Stimulated activated CD4-positive, alpha-beta T cell treated with anti-CD3 and anti-CD28 coated beads, Interleukin-2, amount 100 ng/mL, for 4 hours (primary cell): ENCODE measurements around the gene TLR9.

Experiments
- DNase-seq: peaks from one replicate; pipeline ENCODE4 v3.0.0-alpha.2; 2020; ENCODE audit warnings: low read depth

TLR9 gene

GRCh38 chr3:52247409-52248164 is 22.1 kb upstream of the TLR9 start:
- DNase-seq = no peak

DNA sequence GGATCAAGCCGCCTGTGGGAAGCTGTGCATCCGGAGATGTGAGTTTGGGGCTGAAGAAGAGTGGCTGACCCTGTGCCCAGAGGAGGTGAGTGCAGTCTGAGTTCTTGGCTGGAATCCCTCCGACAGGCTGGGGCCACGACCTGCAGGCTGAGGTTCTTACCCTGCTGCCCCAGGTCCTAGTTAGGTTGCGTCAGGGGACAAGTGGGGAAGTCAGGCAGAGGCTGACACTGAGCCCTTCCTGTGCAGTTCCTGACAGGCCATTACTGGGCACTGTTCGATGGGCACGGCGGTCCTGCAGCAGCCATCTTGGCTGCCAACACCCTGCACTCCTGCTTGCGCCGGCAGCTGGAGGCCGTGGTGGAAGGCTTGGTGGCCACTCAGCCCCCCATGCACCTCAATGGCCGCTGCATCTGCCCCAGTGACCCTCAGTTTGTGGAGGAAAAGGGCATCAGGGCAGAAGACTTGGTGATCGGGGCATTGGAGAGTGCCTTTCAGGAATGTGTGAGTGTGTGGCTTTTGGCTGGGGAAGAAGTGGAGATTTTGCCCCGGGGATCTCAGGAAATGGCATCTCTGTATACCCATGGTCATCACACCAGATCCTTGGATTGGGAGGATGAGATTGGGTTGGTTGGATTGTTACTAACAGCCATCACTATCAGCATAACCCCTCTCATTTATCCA is 21.4 kb upstream of the TLR9 start:
- DNase-seq = no peak

- DNase-seq = no peak
Observed at GRCh38 chr3:52246264-52246620, 20.8 kb upstream of the TLR9 start.

DNA sequence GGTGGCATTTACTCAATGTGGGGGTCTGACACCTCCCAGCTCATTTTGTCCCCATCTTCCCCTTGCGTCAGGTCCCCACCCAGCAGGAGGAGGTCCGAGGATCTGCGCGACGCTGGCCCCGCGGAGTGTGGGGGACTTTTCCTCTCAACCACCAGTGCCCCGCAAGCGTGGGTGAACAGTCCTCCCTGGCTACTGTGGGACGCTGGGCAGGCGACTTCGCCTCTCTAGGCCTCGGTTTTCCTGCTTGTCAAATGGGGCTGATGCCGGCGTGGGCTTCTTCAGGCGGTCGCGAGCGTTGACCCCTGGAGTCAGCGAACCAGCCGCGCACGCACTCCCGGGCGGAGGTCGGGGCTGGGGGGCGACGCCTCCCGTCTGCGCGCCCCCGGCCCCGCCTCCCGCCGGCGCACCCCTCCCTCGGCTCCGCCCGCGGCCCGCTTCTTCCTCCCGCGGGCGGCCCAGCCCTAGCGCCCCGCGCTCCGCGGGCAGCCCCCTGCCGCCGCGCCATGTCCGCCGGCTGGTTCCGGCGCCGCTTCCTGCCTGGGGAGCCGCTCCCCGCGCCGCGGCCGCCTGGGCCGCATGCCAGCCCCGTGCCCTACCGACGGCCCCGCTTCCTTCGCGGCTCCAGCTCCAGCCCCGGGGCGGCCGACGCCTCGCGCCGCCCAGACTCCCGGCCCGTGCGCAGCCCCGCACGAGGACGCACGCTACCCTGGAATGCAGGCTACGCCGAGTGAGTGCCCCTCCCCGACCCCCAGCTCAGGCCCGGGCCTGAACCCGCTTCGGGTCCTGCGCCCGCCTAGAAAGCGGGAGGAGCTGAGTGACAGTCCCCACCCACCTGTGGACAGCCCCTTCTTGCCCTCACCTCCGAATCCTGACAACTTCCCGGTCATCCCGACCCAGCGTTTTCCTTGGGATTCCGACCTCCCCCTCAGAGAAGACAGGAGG is 20.1 kb upstream of the TLR9 start, which contains the start of gene PPM1M:
PPM1M (plus strand) TSS at position 438 of the 942 bp plus-strand sequence; CDS start at position 504, 66 bp downstream.
- peak; percentile 35 for DNase-seq

GRCh38 chr3:52243791-52244628 is 18.6 kb upstream of the TLR9 start:
- peak; percentile 37 for DNase-seq

DNA sequence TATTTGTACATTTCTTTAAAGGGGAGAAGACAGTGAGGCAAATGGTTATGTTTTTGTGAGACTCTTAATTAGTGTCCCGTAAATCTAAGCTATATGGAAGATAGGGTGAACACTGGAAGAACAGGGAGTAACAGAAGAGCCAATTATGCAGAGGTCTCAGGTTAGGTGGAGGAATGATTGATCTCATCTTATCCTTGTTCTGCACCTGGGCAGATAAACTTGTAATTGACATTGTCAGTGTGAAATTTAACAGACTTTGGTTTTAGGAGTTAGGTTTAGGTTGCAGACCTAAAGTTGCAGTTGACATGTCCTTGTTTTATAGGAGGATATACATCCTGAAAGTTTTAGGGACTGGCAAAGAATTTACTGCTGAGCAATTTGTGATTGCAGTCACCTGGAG is 16.6 kb upstream of the TLR9 start:
- no peak for DNase-seq

DNA sequence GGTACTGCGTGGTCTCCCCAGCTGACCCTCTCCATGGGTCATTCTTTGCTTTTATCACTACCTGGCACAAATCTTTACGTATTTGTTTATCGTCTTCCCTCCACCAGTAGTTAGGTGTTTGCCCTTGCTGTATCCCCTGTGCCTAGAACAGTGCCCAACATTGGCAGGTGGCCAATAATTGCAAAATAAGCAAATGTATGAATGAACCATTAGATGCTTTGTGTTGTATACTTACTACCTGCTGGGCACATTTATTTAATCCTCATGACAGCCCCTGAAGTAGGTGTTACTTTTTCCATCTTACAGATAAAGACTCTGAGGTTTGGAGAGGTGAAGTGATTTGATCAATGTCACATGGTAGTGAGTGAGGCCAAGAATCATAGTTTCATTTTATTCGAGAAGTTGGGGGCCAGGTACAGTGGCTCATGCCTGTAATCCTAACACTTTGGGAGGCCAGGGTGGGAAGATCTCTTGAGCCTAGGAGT is 15.5 kb upstream of the TLR9 start:
- DNase-seq = no peak

- peak; percentile 64 for DNase-seq
Observed at GRCh38 chr3:52240059-52240885, 14.8 kb upstream of the TLR9 start.

DNA sequence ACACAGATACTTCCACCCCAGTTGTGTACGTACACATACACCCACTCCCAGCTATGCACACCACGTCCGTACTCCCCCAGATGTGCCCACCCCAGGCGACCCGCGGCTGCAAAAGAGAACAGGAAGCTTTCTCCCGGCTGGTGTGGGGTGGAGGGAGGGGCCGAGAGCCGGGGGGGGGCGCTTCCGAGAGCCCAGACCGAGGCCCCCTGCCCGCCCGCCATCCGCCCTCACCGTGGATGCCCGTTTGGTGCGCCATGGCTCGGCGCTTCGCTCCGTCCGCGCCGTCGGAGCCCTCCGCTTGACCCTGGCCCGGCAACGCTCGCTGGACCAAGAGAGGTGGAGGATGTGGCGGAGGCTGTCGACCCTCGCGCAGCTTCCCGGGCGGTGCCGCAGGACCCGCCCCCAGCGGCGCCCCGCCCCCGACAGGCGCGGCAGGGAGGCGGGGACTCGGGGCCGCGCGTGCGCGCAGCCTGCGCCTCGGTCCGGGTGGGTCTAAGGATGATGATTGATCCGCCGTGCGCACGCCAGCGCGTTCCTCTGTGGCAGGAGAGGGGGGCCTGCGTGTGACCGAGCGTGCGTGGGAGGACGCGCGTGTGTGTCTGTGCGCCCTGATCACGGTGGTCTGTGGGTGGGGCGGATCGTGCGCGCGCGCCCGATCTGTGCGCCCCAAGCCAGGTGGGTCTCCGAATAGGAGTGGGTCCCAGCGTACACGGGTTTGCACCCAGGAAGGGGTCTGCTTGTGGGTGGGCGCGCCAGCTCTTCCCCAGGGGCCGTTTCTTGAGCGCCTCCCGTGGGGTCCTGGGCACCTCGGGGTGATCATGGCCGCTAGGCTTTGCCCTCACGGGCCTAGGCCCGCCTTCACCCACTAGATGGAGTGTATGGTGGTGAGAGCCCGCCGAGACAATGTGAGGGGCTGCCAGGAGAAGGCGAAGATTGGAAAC is 13.6 kb upstream of the TLR9 start, which contains the start of gene TWF2:
TWF2 (minus strand) TSS at position 398 of the 941 bp plus-strand sequence; CDS start at position 256, 142 bp downstream.
- DNase-seq = peak; percentile 89

- no peak for DNase-seq
Observed at GRCh38 chr3:52238193-52238760, 12.8 kb upstream of the TLR9 start.

GRCh38 chr3:52237657-52238172 is 12.3 kb upstream of the TLR9 start:
- no peak for DNase-seq

DNA sequence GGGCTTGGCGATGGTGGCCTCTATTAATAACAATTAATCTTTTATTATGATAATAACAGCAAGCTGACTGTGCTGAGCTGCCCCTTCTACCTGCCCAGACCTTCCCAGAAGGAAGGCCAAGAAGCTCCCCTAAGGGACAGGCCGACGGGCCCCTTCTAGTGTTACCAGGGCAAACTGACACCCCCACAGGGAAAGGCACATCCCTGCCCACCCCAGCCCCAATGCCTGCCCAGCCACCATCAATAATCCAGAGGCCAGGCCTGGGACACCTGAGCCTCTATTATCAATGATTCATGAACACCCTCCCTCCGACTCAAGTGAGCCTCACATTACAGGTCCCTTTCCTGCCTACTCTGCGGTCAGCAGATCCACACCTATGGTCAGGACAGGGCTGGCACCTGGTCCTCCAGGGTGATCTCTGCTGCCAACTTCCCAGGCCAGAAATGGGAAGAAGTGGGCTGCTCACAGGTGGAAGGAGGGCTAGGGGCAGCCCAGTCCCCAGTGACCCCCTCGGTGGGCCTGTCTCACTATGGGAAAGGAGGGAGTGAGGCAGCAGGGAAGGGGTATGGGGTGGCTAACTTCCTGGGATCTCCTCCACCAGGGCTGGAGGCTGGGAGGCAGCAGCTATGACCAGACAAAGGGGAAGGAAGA is 11.7 kb upstream of the TLR9 start:
- DNase-seq = no peak

DNA sequence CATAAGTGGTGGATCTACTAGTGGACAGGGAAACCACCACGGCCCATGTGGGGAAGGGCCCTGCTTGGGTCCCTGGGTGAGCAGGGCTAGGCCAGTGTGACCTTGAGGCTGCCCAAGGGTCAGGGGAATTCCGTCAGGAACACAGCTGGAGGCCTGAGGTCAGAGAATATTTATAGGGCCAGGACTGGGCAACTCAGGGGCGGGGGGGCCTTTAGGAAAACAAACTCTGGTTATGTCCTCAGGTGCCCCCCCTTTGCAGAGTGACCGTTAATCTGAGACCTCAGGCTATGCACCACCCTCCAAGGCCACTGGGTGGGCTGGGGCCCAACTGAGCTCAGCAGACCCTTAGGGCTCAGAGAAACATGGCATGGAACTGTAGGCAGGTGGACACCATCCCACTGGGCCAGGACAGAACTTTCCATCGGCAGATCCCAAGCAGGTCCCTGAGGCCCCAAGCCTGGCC is 11.0 kb upstream of the TLR9 start:
- no peak for DNase-seq

GRCh38 chr3:52234516-52235447 is 9.3 kb upstream of the TLR9 start:
- no peak for DNase-seq

DNA sequence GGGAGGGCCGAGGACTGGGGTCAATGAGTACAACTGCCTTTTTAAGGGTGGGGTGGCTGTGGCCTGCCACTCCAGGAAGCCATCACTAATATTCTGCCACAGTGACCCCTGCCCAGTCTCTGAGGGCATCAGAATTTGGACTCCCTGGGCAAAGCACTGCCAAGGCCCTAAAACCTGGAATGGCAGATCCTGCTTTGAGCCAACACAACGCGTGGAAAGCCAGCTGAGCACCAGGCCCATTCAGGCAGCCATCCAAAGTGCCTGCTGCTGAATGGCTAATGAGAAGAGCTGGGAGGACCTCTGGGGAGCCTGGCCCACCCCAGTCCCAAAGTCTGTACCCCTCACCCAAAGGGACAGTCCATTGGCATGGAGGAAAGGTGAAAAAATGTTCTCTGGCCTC is 8.5 kb upstream of the TLR9 start:
- DNase-seq = no peak

DNA sequence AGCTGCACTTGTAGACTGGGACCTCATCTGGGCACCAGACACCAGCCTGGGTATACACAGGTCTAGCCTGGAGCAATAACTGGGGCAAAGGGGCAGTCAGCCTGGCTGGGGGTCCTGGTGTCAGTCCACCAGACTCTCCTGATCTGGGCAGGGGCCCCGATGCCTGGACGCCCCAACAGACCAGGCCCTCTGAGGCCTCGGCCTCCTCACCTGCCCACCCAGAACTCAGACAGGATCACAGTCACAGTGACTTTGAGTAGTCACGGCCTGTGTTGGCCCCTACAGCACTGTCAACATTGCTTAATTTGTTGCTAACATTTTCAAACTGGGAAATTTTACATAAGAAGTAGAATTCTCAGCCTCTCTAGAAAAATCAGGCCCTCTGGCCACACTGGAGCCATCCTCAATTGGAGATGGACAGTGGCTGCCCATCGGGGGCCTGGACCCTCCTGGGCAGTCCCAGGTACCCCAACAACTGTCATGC is 7.7 kb upstream of the TLR9 start:
- DNase-seq = no peak
